Astrocyte of the spinal cord (primary cell): ENCODE data around the gene CD80.

Experiments
- DNase-seq: peaks from one replicate; pipeline ENCODE4 v3.0.0; 2011; ENCODE audit warnings: low read depth, low spot score
- H3K4me3 ChIP-seq: 2 replicates; pipeline ENCODE4 v1.5.1; 2011; ENCODE audit warnings: low read depth, mild to moderate bottlenecking, low read length, moderate library complexity
- CTCF ChIP-seq: IDR thresholded peaks from 2 replicates; pipeline ENCODE4 v1.5.1; 2012; ENCODE audit warnings: low read depth, mild to moderate bottlenecking, low read length, inconsistent platforms
- in situ Hi-C: cut with HindIII; loops from 2 replicates; pipeline ENCODE4 v1.10.0; 2017; ENCODE audit warnings: low sequenced_read_pairs

CD80 gene

GRCh38 chr3:119594066-119594465 is 34.7 kb upstream of the CD80 start:
- TF ChIP-seq CTCF, result no peak
- no peak overlapping the region for H3K4me3 ChIP-seq
- in situ Hi-C loops, result no loop called here
- DNase-seq, result no peak

GRCh38 chr3:119592861-119593260 is 33.4 kb upstream of the CD80 start:
- DNase-seq, result no peak
- H3K4me3 ChIP-seq, result no peak overlapping the region
- TF ChIP-seq CTCF, result no peak
- in situ Hi-C loops, result no loop called here

GRCh38 chr3:119590706-119591105 is 31.3 kb upstream of the CD80 start:
- no peak for TF ChIP-seq CTCF

GRCh38 chr3:119589102-119589773 is 29.8 kb upstream of the CD80 start:
- TF ChIP-seq CTCF, result no peak
- no peak for DNase-seq

More at GRCh38 chr3:119590706-119591105, 31.3 kb upstream of the CD80 start:
- no peak for DNase-seq
- H3K4me3 ChIP-seq, result no peak overlapping the region
- in situ Hi-C loops, result no loop called here

GRCh38 chr3:119588112-119588511 is 28.7 kb upstream of the CD80 start:
- no peak overlapping the region for H3K4me3 ChIP-seq
- no peak for DNase-seq
- in situ Hi-C loops, result no loop called here
- no peak for TF ChIP-seq CTCF

More at GRCh38 chr3:119589102-119589773, 29.8 kb upstream of the CD80 start:
- in situ Hi-C loops, result no loop called here
- no peak overlapping the region for H3K4me3 ChIP-seq

- in situ Hi-C loops, result no loop called here
- DNase-seq, result peak; percentile 60
- no peak for TF ChIP-seq CTCF
- H3K4me3 ChIP-seq, result no peak overlapping the region
Observed at GRCh38 chr3:119586733-119587172, 27.3 kb upstream of the CD80 start.
